Fibroblast of gingiva (primary cell): ENCODE measurements around the gene BEAN1.
"Not testable (repeated sequence)": the region's sequence is repeated elsewhere in the genome, so short reads cannot be mapped to it uniquely, and the experiment has no call there.

ENCODE experiments used
- DNase-seq: peaks from one replicate; pipeline ENCODE4 v3.0.0-alpha.2; 2011; ENCODE audit warnings: low read depth

BEAN1 gene

DNA sequence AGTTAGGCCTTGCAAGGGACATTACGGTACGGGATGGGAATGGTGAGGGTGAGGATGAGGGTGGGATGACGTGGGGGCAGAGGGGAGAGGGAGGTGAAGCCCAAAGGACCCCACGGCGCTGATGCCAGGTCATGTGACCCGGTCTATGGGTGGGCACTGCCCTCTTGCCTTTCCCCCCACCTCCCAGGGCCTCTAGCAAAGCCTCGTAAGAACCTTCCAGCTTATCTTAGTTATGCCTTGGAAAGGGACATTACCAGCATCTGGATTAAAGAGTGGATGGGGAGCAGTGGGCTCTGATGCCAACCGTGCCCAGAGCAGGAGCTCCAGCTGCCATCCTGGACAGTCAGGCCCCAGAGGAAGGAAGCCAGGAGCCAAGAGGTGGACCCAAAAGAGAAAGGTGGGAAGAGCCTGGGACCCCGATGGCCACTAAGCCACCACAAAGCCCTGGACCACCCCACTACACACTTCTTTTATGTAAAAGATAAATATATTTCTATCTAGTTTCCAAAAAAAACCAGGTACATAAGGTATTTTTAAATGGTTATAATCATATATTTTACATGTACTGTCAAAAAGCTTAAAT, 81.9 kb downstream of the BEAN1 start:
- DNase-seq = no peak

DNA sequence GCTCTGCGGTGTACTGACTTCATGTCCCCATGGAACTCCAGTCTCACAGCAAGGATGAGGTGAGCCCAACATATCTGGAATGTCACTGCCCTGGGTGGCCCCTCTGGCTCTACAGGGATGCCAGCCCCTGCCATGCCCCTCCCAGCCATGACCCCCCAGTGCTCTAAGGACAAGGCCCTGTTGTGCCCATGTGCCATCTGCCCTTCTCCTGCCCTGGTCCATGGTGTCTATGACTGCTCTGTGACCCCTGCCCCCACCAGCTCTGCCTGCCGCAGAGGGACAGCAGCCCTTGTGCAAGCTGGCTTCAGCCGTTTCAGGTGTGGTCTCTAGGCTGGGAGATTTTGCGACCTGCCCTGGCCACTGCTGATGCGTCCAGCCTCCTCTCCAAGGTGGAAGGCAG, 82.5 kb downstream of the BEAN1 start:
- no peak for DNase-seq

DNA sequence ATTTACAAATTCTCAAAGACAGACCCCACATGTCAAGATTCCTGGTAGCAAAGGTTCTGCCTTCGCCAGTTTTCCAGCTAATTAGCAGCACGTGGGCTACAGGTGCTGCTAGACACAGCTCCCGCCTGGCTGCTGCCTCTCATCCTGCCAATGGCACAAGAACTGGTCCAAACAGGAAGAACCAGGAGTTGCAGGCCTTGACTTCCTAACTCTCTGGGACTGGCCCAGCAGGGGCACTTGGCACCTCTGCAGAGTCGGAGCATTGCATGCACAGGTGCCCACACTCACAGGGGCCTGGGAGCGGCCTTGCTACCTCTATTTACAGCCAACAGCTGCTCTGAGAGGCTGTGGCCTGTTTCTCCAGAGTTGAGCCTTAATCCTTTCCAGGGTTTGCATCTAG, 83.2 kb downstream of the BEAN1 start:
- DNase-seq = no peak

DNA sequence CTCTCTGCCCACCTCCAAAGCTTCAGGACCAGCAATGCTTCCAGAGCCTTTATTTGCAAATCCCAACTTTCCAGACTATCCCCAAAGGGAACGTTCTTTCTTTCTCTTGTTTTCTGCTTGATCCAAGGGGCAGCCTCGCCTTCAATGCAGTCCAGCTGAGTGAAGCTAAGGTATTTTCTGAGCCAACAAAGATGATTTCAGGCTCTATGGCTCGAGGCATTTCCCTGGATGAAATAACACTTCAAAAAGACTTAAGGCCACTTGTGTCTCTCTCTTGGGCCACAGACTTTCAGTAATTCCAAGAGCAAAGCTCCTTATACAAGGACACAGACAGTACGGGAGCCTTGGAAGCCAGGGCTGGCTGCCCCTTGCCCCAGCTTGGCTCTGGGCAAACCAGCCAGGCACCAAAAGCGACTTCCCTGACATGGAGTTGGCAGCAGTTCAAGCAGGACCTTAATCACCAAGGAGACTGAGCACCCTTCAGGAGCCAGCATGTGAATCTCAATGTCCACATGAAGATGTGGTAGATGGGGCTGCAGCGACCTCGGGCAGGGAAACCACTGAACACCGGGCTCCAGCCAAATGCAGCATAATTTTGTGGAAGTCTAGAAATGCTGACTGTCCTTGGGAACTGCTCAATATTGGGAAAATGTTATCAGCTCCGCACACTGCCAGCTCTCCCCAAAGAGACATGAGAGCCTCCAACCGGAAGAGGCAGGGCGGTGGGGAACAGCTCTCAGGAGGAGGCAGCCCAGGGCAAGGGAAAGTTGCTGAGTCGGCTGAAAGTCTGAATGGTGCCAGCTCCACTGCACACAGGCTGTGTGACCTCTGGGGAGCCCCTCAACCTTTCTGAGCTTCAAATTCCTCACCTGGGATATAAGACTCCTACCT, 83.9 kb downstream of the BEAN1 start:
- no peak for DNase-seq

DNA sequence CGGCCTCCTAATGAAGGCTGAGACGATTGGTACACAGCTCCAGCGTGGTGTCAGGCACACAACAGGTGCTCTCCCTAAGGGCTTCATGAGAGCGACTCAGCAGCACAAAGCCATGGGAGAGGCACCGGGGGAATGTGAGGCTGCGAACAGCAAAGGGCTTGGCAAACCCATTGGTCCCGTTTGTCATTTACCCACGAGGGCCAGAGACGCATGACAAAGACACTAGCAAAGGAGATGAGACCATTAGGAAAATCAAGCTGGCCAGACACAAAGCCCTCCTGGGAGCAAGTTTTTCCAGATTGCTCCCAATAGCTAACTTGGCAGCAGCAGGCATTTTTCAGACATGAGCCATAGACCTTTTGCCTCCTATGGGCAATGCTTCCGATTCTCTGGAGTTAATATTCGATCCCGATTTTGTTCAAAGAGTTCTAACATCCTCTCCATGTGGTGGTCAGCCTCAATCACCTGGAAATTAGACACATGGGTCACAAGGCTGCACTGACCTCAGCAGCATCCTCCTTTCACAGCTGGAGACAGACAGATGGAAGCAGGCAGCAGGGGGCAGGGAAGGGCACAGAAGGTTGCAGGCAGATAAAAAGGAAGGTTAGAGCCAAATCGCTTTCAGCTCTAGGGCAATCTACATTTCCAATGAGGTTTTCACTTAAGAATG, 84.6 kb downstream of the BEAN1 start:
- peak; percentile 80 for DNase-seq

DNA sequence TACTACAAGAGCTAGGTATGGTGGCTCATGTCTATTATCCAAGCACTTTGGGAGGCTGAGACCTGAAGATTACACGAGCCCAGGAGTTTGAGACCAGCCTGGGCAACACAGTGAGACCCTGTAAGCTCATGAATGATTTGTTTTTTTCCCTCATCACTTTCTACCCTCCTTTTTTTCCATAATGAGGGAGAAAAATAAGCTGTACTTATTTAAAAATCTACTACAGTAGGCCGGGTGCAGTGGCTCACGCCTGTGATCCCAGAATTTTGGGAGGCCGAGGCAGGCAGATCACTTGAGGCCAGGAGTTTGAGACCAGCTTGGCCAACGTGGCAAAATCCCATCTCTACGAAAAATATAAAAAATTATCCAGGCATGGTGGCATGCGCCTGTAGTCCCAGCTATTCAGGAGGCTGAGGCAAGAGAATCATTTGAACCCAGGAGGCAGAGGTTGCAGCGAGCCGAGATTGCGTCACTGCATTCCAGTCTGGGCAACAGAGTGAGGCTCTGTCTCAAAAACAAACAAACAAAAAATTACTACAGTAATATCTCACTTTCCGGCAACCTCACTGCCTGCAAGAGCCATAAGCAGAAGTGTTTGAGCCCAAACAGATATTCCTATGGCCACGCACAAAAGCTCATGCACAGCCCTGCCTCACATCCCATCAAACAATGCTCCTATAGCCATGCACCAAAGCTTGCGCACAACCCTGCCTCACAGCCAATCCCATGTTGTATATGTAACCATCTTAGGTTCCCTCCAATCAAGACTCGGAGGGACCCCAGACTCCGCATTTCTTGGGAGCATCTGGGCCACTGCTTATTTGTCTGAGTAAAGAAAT, 85.4 kb downstream of the BEAN1 start:
- DNase-seq = peak; percentile 71

DNA sequence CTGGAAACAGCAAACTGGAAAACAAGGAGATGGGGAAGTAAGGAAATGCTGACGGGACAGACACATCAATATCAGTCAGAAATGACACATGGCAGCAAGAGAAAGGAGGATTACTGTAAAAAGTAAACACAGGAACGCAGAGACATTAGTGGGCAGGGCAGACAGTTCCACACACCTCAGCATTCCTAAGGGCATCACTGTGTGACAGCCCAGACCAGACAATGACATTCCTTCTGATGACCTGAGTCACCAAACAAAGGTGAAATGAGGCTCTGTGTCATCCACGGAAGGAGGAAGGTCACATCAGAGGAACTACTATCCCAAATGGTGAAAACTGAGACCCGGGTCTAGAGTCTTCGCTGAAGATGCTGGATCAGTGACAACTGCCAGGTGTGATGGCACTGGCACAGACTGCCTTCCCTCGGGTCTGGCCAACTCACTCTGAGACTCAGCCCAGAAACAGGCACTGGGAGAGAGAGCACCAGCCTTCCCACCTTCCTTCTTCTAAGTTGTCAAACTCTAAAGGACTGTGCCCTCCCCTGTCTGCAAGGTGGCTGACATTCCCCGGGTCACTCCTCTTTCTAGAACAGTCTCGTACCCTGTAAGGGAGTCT, 86.1 kb downstream of the BEAN1 start:
- DNase-seq = no peak

DNA sequence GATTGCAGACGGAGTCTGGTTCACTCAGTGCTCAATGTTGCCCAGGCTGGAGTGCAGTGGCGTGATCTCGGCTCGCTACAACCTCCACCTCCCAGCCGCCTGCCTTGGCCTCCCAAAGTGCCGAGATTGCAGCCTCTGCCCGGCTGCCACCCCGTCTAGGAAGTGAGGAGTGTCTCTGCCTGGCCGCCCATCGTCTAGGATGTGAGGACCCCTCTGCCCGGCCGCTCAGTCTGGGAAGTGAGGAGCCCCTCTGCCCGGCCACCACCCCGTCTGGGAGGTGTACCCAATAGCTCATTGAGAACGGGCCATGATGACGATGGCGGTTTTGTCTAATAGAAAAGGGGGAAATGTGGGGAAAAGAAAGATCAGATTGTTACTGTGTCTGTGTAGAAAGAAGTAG, 87.3 kb downstream of the BEAN1 start:
- DNase-seq = not testable (repeated sequence)

DNA sequence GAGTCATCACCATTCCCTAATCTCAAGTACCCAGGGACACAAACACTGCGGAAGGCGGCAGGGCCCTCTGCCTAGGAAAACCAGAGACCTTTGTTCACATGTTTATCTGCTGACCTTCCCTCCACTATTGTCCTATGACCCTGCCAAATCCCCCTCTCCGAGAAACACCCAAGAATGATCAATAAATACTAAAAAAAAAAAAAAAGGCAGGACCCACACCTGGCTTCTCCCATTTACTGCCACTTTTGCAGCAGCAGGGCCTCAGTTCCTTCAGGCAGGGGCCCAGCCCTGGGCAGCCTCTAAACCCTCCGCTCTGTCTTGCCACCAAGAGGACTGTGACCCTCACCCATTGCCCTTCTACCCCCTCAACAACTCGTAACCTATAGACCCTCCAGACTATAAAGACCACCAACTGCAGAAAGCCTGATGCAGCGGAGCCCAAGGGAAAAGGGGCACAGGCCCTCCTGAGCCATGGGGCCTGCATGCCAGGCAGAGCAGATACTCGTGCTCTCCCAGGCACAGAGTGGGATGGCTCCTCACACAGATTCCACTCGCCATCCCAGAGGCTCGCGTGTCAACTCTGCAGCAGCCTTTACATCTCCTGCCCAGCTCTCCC, 88.0 kb downstream of the BEAN1 start:
- not testable (repeated sequence) for DNase-seq

DNA sequence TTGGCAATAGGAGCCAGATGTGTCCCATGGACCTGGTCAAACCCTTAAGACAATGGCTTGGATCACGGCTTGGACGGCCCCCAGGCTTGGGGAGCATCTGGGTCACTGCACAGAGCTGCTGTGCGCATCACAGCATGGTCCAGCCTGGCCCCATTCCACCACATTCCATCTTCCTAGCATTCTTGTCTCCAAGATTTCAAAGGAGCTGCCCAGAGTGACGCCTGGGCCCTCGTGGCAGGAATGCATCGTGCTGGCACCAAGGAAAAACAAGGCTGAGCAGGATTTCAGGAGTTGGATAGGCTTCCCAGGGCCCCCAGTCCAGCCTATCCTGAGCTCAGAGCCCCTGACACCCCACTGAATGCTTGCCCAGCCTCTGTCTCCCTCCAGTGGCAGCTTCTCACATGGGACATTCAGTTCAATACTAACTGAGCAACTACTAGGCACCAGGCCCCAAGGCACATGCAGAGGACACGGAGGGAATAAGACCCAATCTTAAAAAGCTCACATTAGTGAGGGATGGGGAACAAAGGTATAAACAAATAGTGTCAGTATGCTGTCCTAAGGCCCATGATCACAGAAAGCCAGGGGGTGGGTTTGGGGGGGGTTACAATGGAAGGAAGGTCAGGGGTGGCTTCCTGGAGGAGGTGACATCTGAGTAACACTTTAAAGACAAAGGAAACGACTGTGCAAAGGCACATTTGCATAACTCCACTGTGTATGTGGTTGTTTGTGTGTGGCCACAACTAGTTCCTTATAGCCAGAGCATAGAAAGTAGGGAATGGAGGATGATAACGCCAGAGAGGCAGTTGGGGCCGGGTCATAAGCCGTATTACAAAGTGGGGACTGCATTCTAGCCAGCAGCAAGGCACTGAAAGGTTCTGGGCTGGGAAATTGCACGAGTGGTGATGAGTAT, 88.8 kb downstream of the BEAN1 start:
- peak; percentile 85 for DNase-seq

DNA sequence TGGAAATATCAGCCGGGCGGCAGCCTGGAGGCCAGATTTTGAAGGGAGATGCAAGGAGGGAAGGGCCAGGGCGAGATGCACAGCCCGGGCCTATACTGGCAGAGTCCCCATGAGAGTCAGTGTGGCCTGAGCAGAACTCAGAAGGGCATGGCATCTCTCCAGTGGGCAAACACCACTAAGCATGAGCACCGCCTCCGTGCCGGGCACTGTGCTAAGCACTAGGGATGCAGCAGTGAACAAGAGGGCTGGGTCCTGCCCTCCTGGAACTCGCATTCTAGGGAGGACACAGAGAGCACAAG, 89.4 kb downstream of the BEAN1 start:
- no peak for DNase-seq

DNA sequence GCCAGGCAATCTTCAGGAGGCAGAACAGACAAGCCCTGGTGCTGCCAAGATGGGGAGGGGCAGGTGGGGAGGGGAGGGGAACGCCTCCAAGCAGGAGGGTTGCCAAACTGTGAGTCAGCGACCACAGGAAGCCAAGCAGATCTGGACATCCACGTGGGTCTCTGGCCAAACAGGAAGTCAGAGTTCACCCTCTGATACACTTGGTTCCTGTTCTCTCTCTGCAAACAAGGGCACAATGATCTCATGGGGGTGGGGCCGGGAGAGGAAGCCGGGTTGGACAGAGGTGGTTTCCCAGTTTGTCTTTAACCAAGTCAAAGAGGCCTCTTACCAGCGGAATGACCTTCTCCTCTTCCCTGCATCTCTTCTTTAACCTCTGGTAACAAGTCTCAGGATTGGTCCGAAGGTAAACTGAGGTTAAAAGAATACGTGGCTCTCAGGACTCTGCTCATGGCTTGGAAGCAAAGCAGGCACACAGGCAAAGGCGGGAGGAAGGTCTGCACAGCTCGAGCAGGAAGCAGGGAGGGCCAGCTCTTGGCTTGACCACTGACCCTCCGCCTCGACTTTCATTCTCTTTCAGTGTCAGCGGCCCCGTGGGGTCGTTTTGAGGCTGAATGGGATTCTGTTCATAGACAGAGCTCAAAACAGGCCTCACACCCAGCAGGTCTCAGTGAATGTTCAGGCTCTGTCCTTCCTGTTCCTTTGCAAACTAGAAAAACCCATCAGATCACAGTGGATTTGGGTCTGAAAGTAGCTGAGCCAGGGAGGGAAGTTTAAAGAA, 89.9 kb downstream of the BEAN1 start:
- DNase-seq = peak; percentile 98

DNA sequence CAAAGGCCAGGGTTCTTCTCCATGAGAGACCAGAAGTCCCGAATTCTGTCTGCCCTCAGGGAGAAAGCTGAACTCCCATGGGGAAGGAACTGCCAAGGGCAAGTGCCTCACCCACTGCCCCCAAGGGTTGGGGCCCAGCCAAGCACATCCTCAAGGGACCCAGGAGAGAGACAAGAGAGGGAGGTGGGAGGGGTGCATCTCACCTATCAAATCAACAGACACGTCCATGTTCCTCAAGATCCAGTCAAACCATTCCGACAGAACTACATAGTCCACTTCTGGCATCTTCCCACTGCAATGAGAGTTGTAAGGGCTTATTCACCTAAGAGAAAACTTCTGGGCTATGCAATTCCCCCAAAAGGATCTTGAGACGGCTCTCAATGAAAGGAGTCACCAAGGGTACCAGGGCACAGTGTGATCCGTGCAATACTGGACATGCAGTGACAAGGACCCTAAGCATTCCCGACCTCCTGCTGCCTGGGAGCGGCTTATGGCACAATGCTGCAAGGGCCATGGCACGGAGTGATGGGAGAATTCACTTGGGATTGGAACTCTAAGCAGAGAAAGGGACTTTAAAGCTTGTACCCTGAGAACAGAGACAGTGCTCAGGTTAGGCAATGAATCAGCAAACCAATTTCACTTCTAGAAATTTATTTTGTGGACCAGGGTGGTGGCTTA, 90.6 kb downstream of the BEAN1 start:
- no peak for DNase-seq

DNA sequence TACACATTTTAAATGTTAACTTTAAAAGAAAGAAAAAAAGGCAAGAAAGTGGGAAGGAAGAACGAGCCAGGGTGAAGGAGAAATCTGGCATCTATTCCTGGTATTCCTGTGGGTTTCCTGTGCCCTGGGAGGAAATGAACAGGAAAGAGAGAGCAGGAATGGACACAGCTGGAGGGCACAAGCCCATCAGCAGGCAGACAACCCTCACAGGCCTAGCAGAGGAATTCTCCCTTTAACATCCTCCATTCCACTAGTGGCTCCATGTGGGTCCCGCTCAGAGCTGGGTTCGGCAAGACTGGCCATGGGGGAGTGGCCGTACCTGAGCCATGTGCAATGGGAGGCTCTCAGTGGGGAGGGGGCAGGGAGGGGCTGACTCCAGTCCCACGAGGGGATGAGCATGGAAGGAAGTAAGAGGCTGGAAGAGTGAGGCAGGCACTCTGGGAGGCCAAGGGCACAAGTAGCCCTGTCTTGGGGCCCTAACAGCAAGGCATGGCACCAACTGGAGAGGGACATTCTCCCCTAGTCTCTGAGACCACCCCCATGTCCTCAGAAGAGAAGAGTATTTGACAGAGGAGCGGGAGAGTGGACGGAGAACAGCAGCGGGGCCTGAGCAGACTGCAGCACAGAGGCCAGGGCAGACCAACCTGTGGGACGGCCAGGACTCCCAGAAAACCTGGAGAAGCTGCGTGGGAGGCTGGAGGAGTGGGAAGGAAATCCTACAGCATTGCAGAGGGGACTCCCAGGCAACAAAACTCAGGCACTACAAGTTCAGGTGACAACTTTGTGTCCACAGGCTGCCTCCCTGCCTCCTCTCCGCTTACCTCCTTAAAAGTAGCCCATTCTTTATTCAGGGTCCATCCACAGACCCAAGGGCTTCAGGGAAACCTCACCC, 92.6 kb downstream of the BEAN1 start:
- no peak for DNase-seq

DNA sequence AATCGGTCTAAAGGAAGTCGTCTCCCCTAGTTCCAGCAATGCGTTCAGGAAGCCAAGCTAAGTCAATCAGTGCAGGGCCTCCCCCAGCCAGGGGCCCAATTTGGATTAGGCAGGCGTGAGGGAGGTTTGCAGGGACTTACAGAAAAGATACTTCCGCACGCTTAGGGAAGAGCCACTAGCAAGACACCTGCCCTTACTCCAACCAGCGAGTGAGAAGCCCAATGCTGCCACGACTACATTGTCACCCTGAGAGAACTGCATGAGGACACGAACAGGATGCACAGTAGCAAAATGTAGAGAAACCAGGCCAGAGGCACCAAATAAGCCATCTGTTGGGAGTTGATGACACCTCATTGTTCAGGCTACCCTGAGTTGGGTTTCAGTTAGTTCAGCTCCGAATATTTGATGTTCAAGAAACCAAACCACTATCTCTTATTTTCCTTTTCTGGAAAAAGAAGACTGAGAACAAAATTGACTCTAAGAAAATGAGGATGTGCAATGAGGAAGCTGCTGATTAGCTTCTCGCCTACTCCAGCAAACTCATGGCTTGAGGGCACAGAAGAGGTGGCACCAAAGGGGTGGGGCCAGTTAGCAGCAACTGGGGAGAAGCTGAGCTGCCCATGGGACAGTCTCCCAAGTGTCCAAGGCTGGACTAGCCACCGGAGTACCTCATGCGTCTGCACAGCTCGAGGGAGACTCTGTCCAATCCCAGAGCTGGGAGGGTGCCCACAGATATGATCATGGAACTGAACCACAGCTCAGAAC, 93.5 kb downstream of the BEAN1 start:
- no peak for DNase-seq

DNA sequence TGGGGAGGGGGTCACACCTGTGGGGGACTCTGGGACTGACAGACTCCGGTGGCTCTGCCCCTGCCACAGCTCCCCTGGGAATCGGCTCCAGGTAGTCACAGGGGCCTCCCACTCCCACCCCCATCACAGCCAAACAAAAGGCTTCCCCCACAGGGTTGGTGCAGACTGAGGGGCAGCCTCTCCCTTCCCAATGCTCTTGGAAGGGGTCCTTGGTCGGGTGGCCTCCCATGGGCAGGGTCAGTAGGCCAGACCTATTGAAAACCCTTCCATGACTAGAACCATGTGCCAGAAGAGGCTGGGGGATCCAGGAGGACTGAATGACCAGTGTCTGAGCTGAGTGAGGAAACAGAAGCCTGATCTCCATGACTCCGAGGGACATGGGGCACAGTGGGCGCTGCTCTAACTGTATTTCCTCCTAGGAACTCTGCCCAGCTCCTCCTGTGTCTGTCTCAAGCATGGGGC, 94.2 kb downstream of the BEAN1 start:
- no peak for DNase-seq
